Embryonic facial prominence (tissue), 1 donor: ENCODE data around the gene TMEM233.
"Not testable (repeated sequence)": the region's sequence is repeated elsewhere in the genome, so short reads cannot be mapped to it uniquely, and the experiment has no call there.

Experiments used
- DNase-seq: peaks from one replicate; pipeline ENCODE4 v3.0.0-alpha.2; 2016; ENCODE audit errors: extremely low spot score

The TMEM233 gene

GRCh38 chr12:119609358-119609757, 15.8 kb downstream of the TMEM233 start:
- no peak for DNase-seq

GRCh38 chr12:119613319-119613936, 19.9 kb downstream of the TMEM233 start:
- DNase-seq = no peak

GRCh38 chr12:119614705-119615104, 21.1 kb downstream of the TMEM233 start:
- no peak for DNase-seq

GRCh38 chr12:119615518-119616475, 22.2 kb downstream of the TMEM233 start:
- DNase-seq = no peak

- DNase-seq = not testable (repeated sequence)
These were observed 24.8 kb downstream of the TMEM233 start for GRCh38 chr12:119618328-119618896.

GRCh38 chr12:119620490-119620889, 26.9 kb downstream of the TMEM233 start:
- no peak for DNase-seq

- no peak for DNase-seq
These were observed 28.3 kb downstream of the TMEM233 start for GRCh38 chr12:119621878-119622277.

- DNase-seq = no peak
These were observed 31.4 kb downstream of the TMEM233 start for GRCh38 chr12:119624966-119625365.

- DNase-seq = no peak
These were observed 33.6 kb downstream of the TMEM233 start for GRCh38 chr12:119627019-119627643.

GRCh38 chr12:119627686-119628085, 34.1 kb downstream of the TMEM233 start:
- no peak for DNase-seq

- no peak for DNase-seq
These were observed 36.7 kb downstream of the TMEM233 start for GRCh38 chr12:119630223-119630780.

GRCh38 chr12:119630962-119631550, 37.5 kb downstream of the TMEM233 start:
- DNase-seq = no peak

GRCh38 chr12:119631930-119632678, 38.5 kb downstream of the TMEM233 start:
- no peak for DNase-seq

- no peak for DNase-seq
These were observed 41.2 kb downstream of the TMEM233 start for GRCh38 chr12:119634743-119635142.

GRCh38 chr12:119642986-119643385, 49.4 kb downstream of the TMEM233 start:
- no peak for DNase-seq

- no peak for DNase-seq
These were observed 51.4 kb downstream of the TMEM233 start for GRCh38 chr12:119644930-119645329.

GRCh38 chr12:119645535-119646059, 52.0 kb downstream of the TMEM233 start:
- DNase-seq = no peak

GRCh38 chr12:119649202-119649808, 55.7 kb downstream of the TMEM233 start:
- DNase-seq = no peak

GRCh38 chr12:119652665-119653064, 59.1 kb downstream of the TMEM233 start:
- no peak for DNase-seq

- DNase-seq = not testable (repeated sequence)
These were observed 63.4 kb downstream of the TMEM233 start for GRCh38 chr12:119657001-119657400.
